Endothelial cell of umbilical vein (primary cell): Measurements from ENCODE around the gene MRPL58.

Experiments
- EZH2 ChIP-seq: IDR thresholded peaks from 2 replicates; pipeline ENCODE4 v1.6.1; 2012; ENCODE audit warnings: borderline replicate concordance, low read depth, mild to moderate bottlenecking, moderate library complexity, low read length, inconsistent platforms; ENCODE audit not compliant: severe bottlenecking
- FOS ChIP-seq: IDR thresholded peaks from 2 replicates; pipeline ENCODE4 v1.6.1; 2011; ENCODE audit warnings: mild to moderate bottlenecking, low read length, moderate library complexity, borderline replicate concordance; ENCODE audit not compliant: insufficient read depth
- JUN ChIP-seq: IDR thresholded peaks from 2 replicates; pipeline ENCODE4 v1.6.1; 2011; ENCODE audit warnings: borderline replicate concordance, low read depth; ENCODE audit not compliant: insufficient read length, insufficient read depth
- MYC ChIP-seq: IDR thresholded peaks from one replicate; pipeline ENCODE4 v1.6.1; 2011; ENCODE audit warnings: mild to moderate bottlenecking, low read depth, low read length
- POLR2A ChIP-seq: IDR thresholded peaks from 2 replicates; pipeline ENCODE4 v1.6.1; 2012; ENCODE audit warnings: low read depth, mild to moderate bottlenecking, control low read depth, low read length
- POLR2AphosphoS5 ChIP-seq: IDR thresholded peaks from 2 replicates; pipeline ENCODE4 v1.6.1; 2012; ENCODE audit warnings: low read depth, mild to moderate bottlenecking, control low read depth, low read length, moderate library complexity; ENCODE audit not compliant: insufficient read depth
- TF ChIP-seq, protein P1 (sequence below), 2 donors: IDR thresholded peaks; 1 replicate in 1 of 2; 2 replicates in 1 of 2; pipeline ENCODE4 v1.5.1; 2011; ENCODE audit warnings: low read length in 2 of 2, mild to moderate bottlenecking in 2 of 2, moderate library complexity in 2 of 2, control low read depth in 1 of 2, inconsistent platforms in 1 of 2, low read depth in 1 of 2; ENCODE audit not compliant: insufficient read depth in 1 of 2; ENCODE audit errors: extremely low read depth in 1 of 2
- TF ChIP-seq, protein P2 (sequence below): IDR thresholded peaks from 2 replicates; pipeline ENCODE4 v1.6.1; 2011; ENCODE audit not compliant: insufficient read depth, insufficient read length

DNA sequence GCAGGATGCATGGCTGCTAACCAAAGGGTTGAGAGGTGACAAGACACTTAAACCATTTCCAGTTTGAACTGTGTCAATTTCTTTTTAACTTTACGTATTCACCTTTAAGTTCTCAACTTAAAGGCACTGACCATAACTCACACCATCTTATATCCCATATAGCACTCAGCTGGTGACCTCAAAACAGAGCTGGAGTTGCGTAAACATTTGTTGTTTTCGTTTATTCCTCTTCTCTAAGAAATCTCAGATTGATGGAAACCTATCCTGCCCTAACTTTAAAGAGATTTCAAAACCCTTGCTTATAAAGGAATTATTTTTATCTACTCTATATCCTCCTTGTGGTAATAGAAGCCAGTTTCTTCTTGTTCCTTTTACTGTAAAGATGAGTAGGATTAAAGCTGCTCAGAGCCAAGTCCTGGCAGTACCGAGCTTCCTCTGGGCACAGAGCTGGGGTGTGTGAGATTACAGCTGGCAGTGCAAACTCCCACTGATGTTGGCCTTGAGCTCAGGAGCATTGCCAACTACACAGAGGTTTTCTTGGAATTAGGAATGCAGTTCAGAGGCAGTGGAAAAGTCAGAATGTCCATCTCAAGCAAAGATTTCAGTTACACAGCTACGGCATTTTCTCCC lies 35.9 kb downstream of the MRPL58 start:
- TF ChIP-seq, protein P1, sequence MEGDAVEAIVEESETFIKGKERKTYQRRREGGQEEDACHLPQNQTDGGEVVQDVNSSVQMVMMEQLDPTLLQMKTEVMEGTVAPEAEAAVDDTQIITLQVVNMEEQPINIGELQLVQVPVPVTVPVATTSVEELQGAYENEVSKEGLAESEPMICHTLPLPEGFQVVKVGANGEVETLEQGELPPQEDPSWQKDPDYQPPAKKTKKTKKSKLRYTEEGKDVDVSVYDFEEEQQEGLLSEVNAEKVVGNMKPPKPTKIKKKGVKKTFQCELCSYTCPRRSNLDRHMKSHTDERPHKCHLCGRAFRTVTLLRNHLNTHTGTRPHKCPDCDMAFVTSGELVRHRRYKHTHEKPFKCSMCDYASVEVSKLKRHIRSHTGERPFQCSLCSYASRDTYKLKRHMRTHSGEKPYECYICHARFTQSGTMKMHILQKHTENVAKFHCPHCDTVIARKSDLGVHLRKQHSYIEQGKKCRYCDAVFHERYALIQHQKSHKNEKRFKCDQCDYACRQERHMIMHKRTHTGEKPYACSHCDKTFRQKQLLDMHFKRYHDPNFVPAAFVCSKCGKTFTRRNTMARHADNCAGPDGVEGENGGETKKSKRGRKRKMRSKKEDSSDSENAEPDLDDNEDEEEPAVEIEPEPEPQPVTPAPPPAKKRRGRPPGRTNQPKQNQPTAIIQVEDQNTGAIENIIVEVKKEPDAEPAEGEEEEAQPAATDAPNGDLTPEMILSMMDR (IDR thresholded peaks at IDR 0.05; ENCODE audit: extremely low read depth in 1 of 2, insufficient read depth in 1 of 2, low read depth in 1 of 2, low read length in 2 of 2) = no peak
- no peak for TF ChIP-seq POLR2AphosphoS5
- TF ChIP-seq POLR2A = no peak
- TF ChIP-seq EZH2 = no peak
- TF ChIP-seq, protein P2, sequence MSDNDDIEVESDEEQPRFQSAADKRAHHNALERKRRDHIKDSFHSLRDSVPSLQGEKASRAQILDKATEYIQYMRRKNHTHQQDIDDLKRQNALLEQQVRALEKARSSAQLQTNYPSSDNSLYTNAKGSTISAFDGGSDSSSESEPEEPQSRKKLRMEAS = no peak
- no peak for TF ChIP-seq JUN
- TF ChIP-seq MYC = no peak
- TF ChIP-seq FOS = no peak
